Glomerular visceral epithelial cell (primary cell): ENCODE data around the gene IL17C.
"Not testable (repeated sequence)": the region's sequence is repeated elsewhere in the genome, so short reads cannot be mapped to it uniquely, and the experiment has no call there.

ENCODE experiments used
- DNase-seq: peaks from one replicate; pipeline ENCODE4 v3.0.0-alpha.2; 2016; ENCODE audit errors: extremely low spot score

The IL17C gene

GRCh38 chr16:88658714-88659113, 20.3 kb downstream of the IL17C start:
- no peak for DNase-seq

DNA sequence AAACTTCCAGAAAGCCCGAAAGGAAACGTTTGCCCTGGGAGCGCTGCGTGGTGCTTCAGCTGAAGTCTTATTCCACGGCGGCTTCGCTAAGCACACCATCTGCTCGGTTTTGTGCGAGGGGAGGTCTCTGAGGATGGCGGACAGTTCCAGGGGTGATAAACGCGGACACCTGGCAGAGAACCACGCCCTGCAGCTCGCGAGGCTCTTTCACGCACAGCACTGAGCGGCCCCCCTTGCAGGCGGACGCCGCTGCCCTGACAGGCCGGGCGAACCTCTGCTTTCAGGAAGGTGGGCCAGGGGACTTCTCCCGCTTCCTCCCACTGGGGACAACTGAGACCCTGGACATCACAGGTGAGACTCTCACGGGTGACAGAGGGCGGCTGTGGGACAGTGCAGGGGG, 20.8 kb downstream of the IL17C start:
- DNase-seq: no peak

- DNase-seq: no peak
Measured at GRCh38 chr16:88661468-88661867, 23.1 kb downstream of the IL17C start.

GRCh38 chr16:88662222-88662842, 24.0 kb downstream of the IL17C start:
- DNase-seq: no peak

GRCh38 chr16:88662843-88663606, 24.7 kb downstream of the IL17C start, which contains the start of gene MVD:
Gene MVD (minus strand): TSS chr16:88663091. CDS start chr16:88663080, 11 bp downstream.
- DNase-seq: peak; percentile 97

DNA sequence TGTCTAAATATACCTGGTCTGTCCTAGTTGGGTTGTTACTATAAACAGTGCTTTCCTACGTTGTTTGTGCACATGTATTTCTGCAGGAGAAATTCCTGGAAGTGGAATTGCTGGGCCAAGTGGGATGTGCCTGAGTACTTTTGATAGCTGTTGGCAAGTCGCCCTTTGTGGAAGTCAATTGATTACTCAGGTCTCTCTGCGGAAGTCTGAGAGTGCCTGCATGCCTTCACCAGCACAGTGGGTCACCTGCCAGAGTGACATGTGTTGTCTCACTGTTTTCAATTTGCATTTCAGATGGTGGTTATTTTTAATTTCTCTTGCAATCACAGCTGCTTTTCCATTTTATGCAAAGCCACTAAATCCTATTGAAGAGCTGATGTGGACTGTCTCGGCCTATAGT, 26.8 kb downstream of the IL17C start:
- no peak for DNase-seq

DNA sequence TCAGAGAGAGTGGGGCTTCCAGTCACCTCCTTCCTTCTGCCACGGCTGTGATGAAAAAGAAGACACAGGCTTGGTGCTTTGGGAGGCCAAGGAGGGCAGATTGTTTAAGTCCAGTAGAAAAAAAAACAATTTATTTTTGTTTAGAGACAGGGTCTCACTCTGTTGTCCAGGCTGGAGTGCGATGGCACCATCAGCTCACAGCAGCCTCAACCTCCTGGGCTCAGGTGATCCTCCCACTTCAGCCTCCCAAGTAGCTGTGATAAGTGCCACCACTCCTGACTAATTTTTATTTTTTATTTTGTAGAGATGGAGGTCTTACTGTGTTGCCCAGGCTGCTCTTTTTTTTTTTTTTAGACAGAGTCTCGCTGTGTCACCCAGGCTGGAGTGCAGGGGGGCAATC, 27.2 kb downstream of the IL17C start:
- no peak for DNase-seq

- no peak for DNase-seq
Measured at GRCh38 chr16:88667461-88667860, 29.1 kb downstream of the IL17C start.

- DNase-seq: not testable (repeated sequence)
Measured at GRCh38 chr16:88669493-88669892, 31.1 kb downstream of the IL17C start.

GRCh38 chr16:88669980-88670379, 31.6 kb downstream of the IL17C start:
- DNase-seq: no peak

GRCh38 chr16:88671806-88672205, 33.4 kb downstream of the IL17C start:
- DNase-seq: no peak

DNA sequence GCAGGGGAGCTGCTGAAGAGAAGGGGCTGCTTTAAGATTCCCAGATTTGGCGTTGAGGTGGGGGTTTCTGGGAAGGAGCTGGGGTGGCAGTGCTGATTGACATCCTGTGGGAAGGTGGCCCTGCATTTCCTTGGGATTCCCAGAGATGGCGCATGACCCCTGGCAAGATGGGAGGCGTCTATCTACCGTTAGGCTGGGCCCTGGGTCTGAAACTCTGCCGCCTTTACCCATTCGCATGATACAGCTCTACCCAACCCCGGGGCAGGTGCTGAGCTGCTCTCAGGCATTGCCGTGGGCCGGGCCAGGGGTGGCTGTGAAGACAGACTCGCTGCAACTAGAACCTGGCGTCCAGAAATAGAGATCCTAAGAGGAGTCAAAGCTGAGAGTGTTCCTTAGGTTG, 34.4 kb downstream of the IL17C start:
- DNase-seq: no peak

- DNase-seq: no peak
Measured at GRCh38 chr16:88673716-88674379, 35.5 kb downstream of the IL17C start.

DNA sequence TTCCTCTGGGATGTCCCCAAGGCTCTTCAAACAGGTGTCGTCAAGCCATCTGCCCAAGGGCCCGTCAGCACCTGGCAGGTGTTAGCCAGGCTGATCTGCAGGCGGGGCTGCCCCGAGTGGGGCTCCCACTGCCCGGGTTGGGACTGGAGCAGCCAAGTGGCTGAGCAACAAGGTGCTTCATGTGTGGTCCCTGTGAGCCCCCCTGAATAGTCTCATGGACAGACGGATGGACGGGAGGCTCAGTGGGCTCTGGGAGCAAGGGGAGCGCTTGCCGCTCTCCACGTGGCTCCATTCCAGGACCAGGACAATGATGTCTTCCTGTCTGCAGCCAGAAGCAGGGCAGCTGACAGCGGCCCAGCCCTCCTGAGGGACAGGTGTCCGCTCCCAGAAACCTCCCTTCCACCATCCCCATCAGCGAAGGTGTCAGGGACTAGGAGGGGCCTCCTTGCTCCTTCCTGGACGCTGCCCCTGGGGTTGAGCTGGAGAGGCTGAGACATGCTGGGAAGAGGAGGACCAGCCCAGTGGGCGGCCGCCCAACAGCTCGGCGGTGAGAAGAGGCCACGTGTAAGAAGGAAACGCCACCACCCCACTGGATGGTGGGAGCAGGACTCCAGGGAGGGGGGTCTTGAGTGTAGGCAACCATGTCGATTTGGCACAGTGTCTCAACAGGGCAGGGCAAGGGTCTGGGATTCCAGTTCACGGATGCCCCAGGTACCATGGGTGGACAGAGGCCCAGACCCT, 38.3 kb downstream of the IL17C start:
- DNase-seq: no peak

DNA sequence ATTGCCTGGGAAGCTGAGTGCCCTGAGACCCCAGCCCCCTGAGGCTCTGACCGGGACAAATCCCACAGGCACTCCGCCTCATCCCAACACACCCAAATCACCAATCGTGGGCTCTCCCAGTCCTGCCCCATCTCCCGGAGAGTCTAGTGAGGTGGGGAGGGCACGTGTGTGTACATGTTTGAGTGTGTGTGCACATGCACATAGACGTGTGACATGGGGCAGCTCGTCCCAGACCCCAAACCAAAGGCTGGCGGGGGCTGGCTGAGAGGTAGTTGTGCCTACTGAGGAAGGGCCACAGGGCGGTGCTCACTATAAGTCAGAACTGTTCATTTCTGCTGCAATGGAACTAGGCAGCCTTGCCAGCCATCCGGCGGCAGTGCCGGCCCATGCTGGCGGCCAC, 39.3 kb downstream of the IL17C start:
- DNase-seq: no peak

- no peak for DNase-seq
Measured at GRCh38 chr16:88678224-88678979, 40.0 kb downstream of the IL17C start.

- DNase-seq: no peak
Measured at GRCh38 chr16:88680554-88681083, 42.2 kb downstream of the IL17C start.

DNA sequence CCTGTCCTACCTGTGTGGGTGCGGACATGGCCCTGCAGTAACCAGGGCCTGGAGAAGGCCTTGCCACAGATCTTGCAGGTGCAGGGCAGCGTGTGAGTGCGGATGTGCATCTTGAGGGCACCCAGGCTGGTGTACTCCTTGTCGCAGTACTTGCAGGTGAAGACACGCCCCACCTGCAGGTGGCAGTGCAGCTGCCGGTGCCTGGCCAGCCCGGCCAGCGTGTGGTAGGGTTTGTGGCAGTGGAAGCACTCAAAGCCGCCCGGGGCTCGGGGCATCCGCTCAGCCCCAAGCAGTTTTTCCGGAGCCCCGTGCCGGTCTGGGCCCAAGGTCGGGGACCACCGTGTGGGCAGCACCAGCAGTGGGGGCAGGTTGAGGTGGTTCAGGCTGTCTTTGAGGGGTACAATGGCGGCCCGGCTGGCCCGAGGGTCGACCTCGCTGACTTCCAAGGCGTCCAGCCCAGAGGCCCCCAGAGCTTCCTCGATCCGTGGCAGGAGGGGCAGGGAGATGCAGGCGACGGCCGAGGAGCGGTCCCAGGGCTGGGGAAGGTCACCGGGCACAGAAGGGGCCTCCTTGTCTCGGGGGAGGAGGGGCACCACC, 42.8 kb downstream of the IL17C start:
- no peak for DNase-seq

DNA sequence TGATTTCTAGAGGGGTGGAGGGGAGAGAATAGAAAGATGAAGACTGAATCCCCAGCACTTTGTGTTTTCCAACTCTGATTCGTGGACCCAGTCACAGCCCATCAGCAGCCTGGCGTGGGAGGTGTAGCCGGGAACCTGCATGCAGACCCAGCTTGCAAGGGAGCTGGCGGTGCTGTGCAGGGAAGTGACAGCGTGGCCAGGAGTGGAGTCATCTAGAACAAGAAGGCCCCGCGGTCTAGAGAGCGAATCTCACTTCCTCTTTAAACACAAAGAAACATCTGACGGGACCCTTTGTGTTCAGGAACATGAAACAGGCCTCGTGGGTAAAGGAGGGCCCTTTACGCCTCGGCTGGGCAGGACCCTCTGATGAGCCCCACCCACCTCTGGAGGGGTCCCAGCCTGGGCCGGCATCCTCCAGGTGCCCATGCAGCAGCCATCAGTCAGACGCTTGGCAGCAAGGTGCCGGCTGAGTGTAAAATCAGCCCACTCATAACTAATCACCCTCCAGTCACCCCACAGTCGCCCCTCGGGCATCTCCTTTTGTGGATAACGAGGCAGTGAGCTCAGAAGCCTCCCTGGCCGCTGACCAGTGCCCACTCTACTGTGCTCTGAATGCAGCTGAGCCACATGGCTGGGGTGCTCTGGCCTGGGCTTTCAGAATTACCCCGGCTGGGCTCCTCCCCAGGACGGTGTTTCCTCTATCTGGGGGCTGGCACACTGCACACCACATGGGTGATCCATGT, 43.5 kb downstream of the IL17C start:
- no peak for DNase-seq

DNA sequence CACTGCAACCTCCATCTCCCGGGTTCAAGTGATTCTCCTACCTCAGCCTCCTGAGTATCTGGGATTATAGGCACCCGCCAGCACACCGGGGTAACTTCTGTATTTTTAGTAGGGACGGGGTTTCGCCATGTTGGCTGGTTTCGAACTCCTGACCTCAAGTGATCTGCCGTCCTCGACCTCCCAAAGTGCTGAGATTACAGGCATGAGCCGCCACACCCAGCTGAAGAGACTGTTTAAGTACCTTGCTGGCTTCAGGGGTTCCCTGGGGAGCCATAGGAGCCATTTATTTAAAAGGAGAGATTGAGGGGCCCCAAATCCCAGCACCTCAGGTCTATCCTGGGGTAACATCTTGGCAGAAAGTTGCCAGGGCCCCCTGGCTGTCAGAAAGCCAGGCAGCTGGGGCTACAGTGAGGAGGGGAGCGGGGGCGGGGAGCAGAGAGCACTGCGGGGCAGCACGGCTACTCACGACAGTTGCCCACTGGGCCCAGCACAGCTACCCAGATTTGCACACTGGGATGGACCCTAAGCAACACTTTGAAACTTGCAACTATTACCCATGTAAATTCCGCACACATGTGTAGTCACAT, 46.3 kb downstream of the IL17C start:
- no peak for DNase-seq
